ENCODE measurements around the gene LIX1L. TPM values are rescaled to one million over a fixed set of nuclear protein-coding genes. Genes with fewer than 3 reads are reported as not detected.
A peak's percentile ranks its signal among the peaks of the same experiment; 100 is the strongest.

Gene LIX1L
- polyA plus RNA-seq (2013), result 13.4 TPM

GRCh38 chr1:145957443-145958319 is at the start of gene LIX1L:
Gene LIX1L (minus strand): TSS chr1:145958017. CDS start chr1:145957927, 90 bp downstream.
- H3K4me1 ChIP-seq (ENCODE audit: control extremely low read depth in 1 of 4, control insufficient read depth in 4 of 4, insufficient read depth in 4 of 4, low read length in 3 of 4), result peaks cover 31 to 72% (median 61%) of the 10 kb centered on the region in 4 experiments
- H3K27me3 ChIP-seq (replicated peaks in 2 of 5; ENCODE audit: control insufficient read depth in 4 of 5, insufficient read depth in 5 of 5, low read length in 4 of 5), result no peaks in the 10 kb centered on the region
- ChIA-PET CTCF (interaction anchor here (0.7 to 1.9 kb wide), 12 partner anchors 10 to 131 kb away, joined by 3 to 9 read pairs (median 3); partner anchors contain the start of gene NUDT17), POLR2A (interaction anchor here (0.6 to 1.8 kb wide), 6 partner anchors 15 to 94 kb away, joined by 3 to 8 read pairs (median 6); partner anchors contain the start of genes PEX11B and RBM8A)
- H3K36me3 ChIP-seq (ENCODE audit: control insufficient read depth in 4 of 4, insufficient read depth in 4 of 4, low read length in 3 of 4), result peaks cover 0 to 6% (median 3%) of the 10 kb centered on the region in 4 experiments
- no peaks in the 10 kb centered on the region for H3K9me3 ChIP-seq (ENCODE audit: control extremely low read depth in 1 of 5, control insufficient read depth in 4 of 5, insufficient read depth in 2 of 5, low read depth in 1 of 5, low read length in 4 of 5)
- WGBS (ENCODE audit: insufficient coverage), result 0% methylated on average over 42 of the region's 60 CpGs
- H3K27ac ChIP-seq (ENCODE audit: insufficient read depth in 1 of 2, low read depth in 1 of 2, low read length in 2 of 2, poor library complexity in 1 of 2, severe bottlenecking in 2 of 2), result peak within 1 kb of the TSS; percentile 61 to 87
- peak; percentile 96 to 98 (median 98) for DNase-seq
- peak within 1 kb of the TSS; percentile 54 to 95 (median 85) for H3K4me3 ChIP-seq (ENCODE audit: control insufficient read depth in 1 of 7, extremely low read depth in 1 of 7, insufficient read depth in 4 of 7, low read depth in 2 of 7, low read length in 6 of 7)

GRCh38 chr1:146001709-146002108 is 43.9 kb upstream of the LIX1L start:
- Histone ChIP-seq H3K27ac (ENCODE audit: insufficient read depth in 1 of 2, low read depth in 1 of 2, low read length in 2 of 2, poor library complexity in 1 of 2, severe bottlenecking in 2 of 2) (no peak overlapping the region), H3K4me1 (ENCODE audit: control extremely low read depth in 1 of 4, control insufficient read depth in 4 of 4, insufficient read depth in 4 of 4, low read length in 3 of 4) (peaks cover 12 to 39% (median 30%) of the 10 kb centered on the region in 4 experiments), H3K4me3 (ENCODE audit: control insufficient read depth in 1 of 7, extremely low read depth in 1 of 7, insufficient read depth in 4 of 7, low read depth in 2 of 7, low read length in 6 of 7) (no peak overlapping the region), H3K36me3 (ENCODE audit: control insufficient read depth in 4 of 4, insufficient read depth in 4 of 4, low read length in 3 of 4) (no peaks in the 10 kb centered on the region), H3K27me3 (replicated peaks in 2 of 5; ENCODE audit: control insufficient read depth in 4 of 5, insufficient read depth in 5 of 5, low read length in 4 of 5) (no peaks in the 10 kb centered on the region), H3K9me3 (ENCODE audit: control extremely low read depth in 1 of 5, control insufficient read depth in 4 of 5, insufficient read depth in 2 of 5, low read depth in 1 of 5, low read length in 4 of 5) (no peaks in the 10 kb centered on the region)
- CTCF ChIA-PET, result interaction anchor here (0.7 to 4.8 kb wide), 5 partner anchors 10 to 23 kb away, joined by 3 to 40 read pairs (median 4); no protein-coding TSS in a partner anchor
- WGBS (ENCODE audit: insufficient coverage), result no CpG with 5 or more reads among the region's 2 CpGs
- no peak for DNase-seq
- POLR2A ChIA-PET, result interaction anchor here (0.6 kb wide), 1 partner anchor 34 kb away, joined by 4 read pairs; no protein-coding TSS in a partner anchor

GRCh38 chr1:145999321-146000024 is 41.7 kb upstream of the LIX1L start:
- Histone ChIP-seq H3K9me3 (ENCODE audit: control extremely low read depth in 1 of 5, control insufficient read depth in 4 of 5, insufficient read depth in 2 of 5, low read depth in 1 of 5, low read length in 4 of 5) (no peaks in the 10 kb centered on the region), H3K36me3 (ENCODE audit: control insufficient read depth in 4 of 4, insufficient read depth in 4 of 4, low read length in 3 of 4) (peaks cover 2 to 10% (median 5%) of the 10 kb centered on the region in 4 experiments), H3K4me1 (ENCODE audit: control extremely low read depth in 1 of 4, control insufficient read depth in 4 of 4, insufficient read depth in 4 of 4, low read length in 3 of 4) (peaks cover 18 to 39% (median 27%) of the 10 kb centered on the region in 4 experiments), H3K4me3 (ENCODE audit: control insufficient read depth in 1 of 7, extremely low read depth in 1 of 7, insufficient read depth in 4 of 7, low read depth in 2 of 7, low read length in 6 of 7) (no peak overlapping the region), H3K27ac (ENCODE audit: insufficient read depth in 1 of 2, low read depth in 1 of 2, low read length in 2 of 2, poor library complexity in 1 of 2, severe bottlenecking in 2 of 2) (peak overlapping the region in 1 of 2 experiments; percentile 17), H3K27me3 (replicated peaks in 2 of 5; ENCODE audit: control insufficient read depth in 4 of 5, insufficient read depth in 5 of 5, low read length in 4 of 5) (no peaks in the 10 kb centered on the region)
- 59% methylated on average over 5 of the region's 5 CpGs for WGBS (ENCODE audit: insufficient coverage)
- peak in 1 of 3 donors; percentile 26 for DNase-seq
- CTCF ChIA-PET, result interaction anchor here (0.5 to 1.0 kb wide), 2 partner anchors 22 to 27 kb away, joined by 3 read pairs; no protein-coding TSS in a partner anchor
- POLR2A ChIA-PET, result no interaction called here

GRCh38 chr1:145997718-145998023 is 39.9 kb upstream of the LIX1L start:
- Histone ChIP-seq H3K27ac (ENCODE audit: insufficient read depth in 1 of 2, low read depth in 1 of 2, low read length in 2 of 2, poor library complexity in 1 of 2, severe bottlenecking in 2 of 2) (peak overlapping the region in 1 of 2 experiments; percentile 93), H3K9me3 (ENCODE audit: control extremely low read depth in 1 of 5, control insufficient read depth in 4 of 5, insufficient read depth in 2 of 5, low read depth in 1 of 5, low read length in 4 of 5) (no peaks in the 10 kb centered on the region), H3K4me1 (ENCODE audit: control extremely low read depth in 1 of 4, control insufficient read depth in 4 of 4, insufficient read depth in 4 of 4, low read length in 3 of 4) (peaks cover 36 to 57% (median 43%) of the 10 kb centered on the region in 4 experiments), H3K27me3 (replicated peaks in 2 of 5; ENCODE audit: control insufficient read depth in 4 of 5, insufficient read depth in 5 of 5, low read length in 4 of 5) (no peaks in the 10 kb centered on the region), H3K36me3 (ENCODE audit: control insufficient read depth in 4 of 4, insufficient read depth in 4 of 4, low read length in 3 of 4) (peaks cover 8 to 28% (median 22%) of the 10 kb centered on the region in 4 experiments), H3K4me3 (ENCODE audit: control insufficient read depth in 1 of 7, extremely low read depth in 1 of 7, insufficient read depth in 4 of 7, low read depth in 2 of 7, low read length in 6 of 7) (peak overlapping the region in 6 of 7 experiments; percentile 88 to 100 (median 97))
- DNase-seq, result peak in 2 of 3 donors; percentile 39 to 42
- WGBS (ENCODE audit: insufficient coverage), result no CpG with 5 or more reads among the region's 3 CpGs
- CTCF ChIA-PET, result interaction anchor here (0.7 to 11.9 kb wide), 4 partner anchors 10 to 42 kb away, joined by 3 to 126 read pairs (median 16); no protein-coding TSS in a partner anchor
- POLR2A ChIA-PET, result interaction anchor here (0.7 to 1.1 kb wide), 4 partner anchors 13 to 87 kb away, joined by 3 to 5 read pairs (median 4); no protein-coding TSS in a partner anchor

- peaks cover 8 to 33% (median 24%) of the 10 kb centered on the region in 4 experiments for H3K36me3 ChIP-seq (ENCODE audit: control insufficient read depth in 4 of 4, insufficient read depth in 4 of 4, low read length in 3 of 4)
- DNase-seq, result peak in 1 of 3 donors; percentile 38
- no peaks in the 10 kb centered on the region for H3K27me3 ChIP-seq (replicated peaks in 2 of 5; ENCODE audit: control insufficient read depth in 4 of 5, insufficient read depth in 5 of 5, low read length in 4 of 5)
- peaks cover 36 to 62% (median 47%) of the 10 kb centered on the region in 4 experiments for H3K4me1 ChIP-seq (ENCODE audit: control extremely low read depth in 1 of 4, control insufficient read depth in 4 of 4, insufficient read depth in 4 of 4, low read length in 3 of 4)
- ChIA-PET CTCF (interaction anchor here (1.1 to 11.9 kb wide), 6 partner anchors 10 to 150 kb away, joined by 3 to 126 read pairs (median 6); partner anchors contain the start of gene PEX11B), POLR2A (interaction anchor here (0.8 to 1.5 kb wide), 4 partner anchors 15 to 55 kb away, joined by 4 to 5 read pairs (median 4); no protein-coding TSS in a partner anchor)
- 2% methylated on average over 10 of the region's 12 CpGs for WGBS (ENCODE audit: insufficient coverage)
- H3K4me3 ChIP-seq (ENCODE audit: control insufficient read depth in 1 of 7, extremely low read depth in 1 of 7, insufficient read depth in 4 of 7, low read depth in 2 of 7, low read length in 6 of 7), result peak overlapping the region; percentile 30 to 100 (median 95)
- H3K9me3 ChIP-seq (ENCODE audit: control extremely low read depth in 1 of 5, control insufficient read depth in 4 of 5, insufficient read depth in 2 of 5, low read depth in 1 of 5, low read length in 4 of 5), result no peaks in the 10 kb centered on the region
- peak overlapping the region; percentile 64 to 93 for H3K27ac ChIP-seq (ENCODE audit: insufficient read depth in 1 of 2, low read depth in 1 of 2, low read length in 2 of 2, poor library complexity in 1 of 2, severe bottlenecking in 2 of 2)
Measured at GRCh38 chr1:145997016-145997717, 39.4 kb upstream of the LIX1L start.

- H3K36me3 ChIP-seq (ENCODE audit: control insufficient read depth in 4 of 4, insufficient read depth in 4 of 4, low read length in 3 of 4), result peaks cover 8 to 38% (median 25%) of the 10 kb centered on the region in 4 experiments
- WGBS (ENCODE audit: insufficient coverage), result 0% methylated on average over 20 of the region's 30 CpGs
- peak within 1 kb of the TSS; percentile 64 to 93 for H3K27ac ChIP-seq (ENCODE audit: insufficient read depth in 1 of 2, low read depth in 1 of 2, low read length in 2 of 2, poor library complexity in 1 of 2, severe bottlenecking in 2 of 2)
- no peaks in the 10 kb centered on the region for H3K27me3 ChIP-seq (replicated peaks in 2 of 5; ENCODE audit: control insufficient read depth in 4 of 5, insufficient read depth in 5 of 5, low read length in 4 of 5)
- H3K4me1 ChIP-seq (ENCODE audit: control extremely low read depth in 1 of 4, control insufficient read depth in 4 of 4, insufficient read depth in 4 of 4, low read length in 3 of 4), result peaks cover 36 to 67% (median 53%) of the 10 kb centered on the region in 4 experiments
- POLR2A ChIA-PET, result interaction anchor here (0.6 to 1.5 kb wide), 3 partner anchors 17 to 55 kb away, joined by 3 to 4 read pairs (median 4); no protein-coding TSS in a partner anchor
- peak; percentile 91 to 94 (median 91) for DNase-seq
- H3K9me3 ChIP-seq (ENCODE audit: control extremely low read depth in 1 of 5, control insufficient read depth in 4 of 5, insufficient read depth in 2 of 5, low read depth in 1 of 5, low read length in 4 of 5), result no peaks in the 10 kb centered on the region
- peak within 1 kb of the TSS; percentile 67 to 100 (median 95) for H3K4me3 ChIP-seq (ENCODE audit: control insufficient read depth in 1 of 7, extremely low read depth in 1 of 7, insufficient read depth in 4 of 7, low read depth in 2 of 7, low read length in 6 of 7)
- CTCF ChIA-PET, result interaction anchor here (0.6 to 11.9 kb wide), 8 partner anchors 10 to 150 kb away, joined by 3 to 126 read pairs (median 4); partner anchors contain the start of gene PEX11B
Measured at GRCh38 chr1:145996433-145997015, 38.7 kb upstream of the LIX1L start, which contains the start of gene TXNIP. Gene TXNIP (minus strand): TSS chr1:145996579. CDS start chr1:145996266, 313 bp downstream.

Measured in common myeloid progenitor, CD34-positive (primary cell).